ENCODE results near the gene CLOCK. TPM values are rescaled to one million over a fixed set of nuclear protein-coding genes. Genes with fewer than 3 reads are reported as not detected.

CLOCK gene
- total and polyA plus RNA-seq, 9 of the 15 experiments (the other 6 are each of a cell fraction or from before 2014, with no cell fraction given) = 3.7 to 14.4 (median 9.4) TPM

GRCh38 chr4:55507612-55508011 is 39.1 kb downstream of the CLOCK start:
- CTCF ChIA-PET (ENCODE audit: low intra/inter-chr PET ratio) = no interaction called here

More at GRCh38 chr4:55507612-55508011, 39.1 kb downstream of the CLOCK start:
- peaks cover 0 to 4% of the 10 kb centered on the region in 2 experiments; a peak in 2 of 5 replicates for H3K4me1 ChIP-seq (replicated peaks in 1 of 2; ENCODE audit: control insufficient read depth in 2 of 2, insufficient read depth in 2 of 2, low read length in 2 of 2)
- no peak overlapping the region for H3K27ac ChIP-seq (ENCODE audit: extremely low read depth, low read depth, low read length)
- no peaks in the 10 kb centered on the region for H4K20me1 ChIP-seq (replicated peaks; ENCODE audit: control insufficient read depth, insufficient read depth, low read length)
- no peak for TF ChIP-seq TAF7 (tag; IDR thresholded peaks at IDR 0.05)
- no peak for TF ChIP-seq ZNF766 (CRISPR knock-in tag; conservative IDR thresholded peaks at IDR 0.05)
- TF ChIP-seq ZBTB12 (CRISPR knock-in tag; IDR thresholded peaks at IDR 0.05) = no peak
- no peak for TF ChIP-seq HINFP (tag; conservative IDR thresholded peaks at IDR 0.05; ENCODE audit: low read depth)
- no peak for TF ChIP-seq TCF15 (CRISPR knock-in tag; IDR thresholded peaks at IDR 0.05)
- TF ChIP-seq FOXP4 (CRISPR knock-in tag; IDR thresholded peaks at IDR 0.05; ENCODE audit: borderline replicate concordance) = no peak
- TF ChIP-seq CBX5 (IDR thresholded peaks at IDR 0.05; ENCODE audit: borderline replicate concordance, low read depth) = no peak
- TF ChIP-seq CXXC5 (CRISPR knock-in tag; IDR thresholded peaks at IDR 0.05) = no peak
- TF ChIP-seq ZNF780A (CRISPR knock-in tag; IDR thresholded peaks at IDR 0.05) = no peak
- TF ChIP-seq HLTF (IDR thresholded peaks at IDR 0.05) = no peak
- no peak for TF ChIP-seq RB1 (IDR thresholded peaks at IDR 0.05; ENCODE audit: low read depth)
- TF ChIP-seq STAT6 (CRISPR knock-in tag; IDR thresholded peaks at IDR 0.05) = no peak
- H3K79me2 ChIP-seq (ENCODE audit: control insufficient read depth, insufficient read depth, low read length) = peaks cover 18% of the 10 kb centered on the region
- H3K27me3 ChIP-seq (ENCODE audit: control insufficient read depth in 2 of 2, insufficient read depth in 2 of 2, low read length in 2 of 2) = no peaks in the 10 kb centered on the region
- peaks cover 3% of the 10 kb centered on the region; the same call in 1 of the 2 replicates for H3K9me3 ChIP-seq (replicated peaks; ENCODE audit: control insufficient read depth, insufficient read depth, low read depth, low read length)
- no peak overlapping the region for H2AFZ ChIP-seq (ENCODE audit: low read depth, low read length)
- no peak overlapping the region for H3K4me2 ChIP-seq (ENCODE audit: insufficient read depth, low read length)
- POLR2A ChIA-PET = no interaction called here
- H3K4me3 ChIP-seq = no peak overlapping the region
- H3K9ac ChIP-seq (ENCODE audit: insufficient read depth in 1 of 2, low read depth in 2 of 2, low read length in 2 of 2) = no peak overlapping the region
- in situ Hi-C loops (cut with MboI) (no loop called here), intact Hi-C loops (cut with micrococcal nuclease) (no loop called here)
- BruUV-seq (replicated peaks) = no TSS peak
- 88% methylated on average over 1 of the region's 1 CpG for WGBS (ENCODE audit: insufficient coverage, low coverage, missing lambda C conversion rate)
- ATAC-seq = no peak
- FAIRE-seq = no peak
- H3K36me3 ChIP-seq (ENCODE audit: control insufficient read depth, insufficient read depth, low read length) = peaks cover 20% of the 10 kb centered on the region; the same call in 2 of the 3 replicates
- DNase-seq (ENCODE audit: extremely low read depth in 1 of 4, low spot score in 3 of 4) = no peak
- no peaks in the 10 kb centered on the region for H3K9me1 ChIP-seq (ENCODE audit: control insufficient read depth, insufficient read depth, low read length)

All from K562 (cell line).